Activated CD8-positive, alpha-beta memory T cell treated with anti-CD3 and anti-CD28 coated beads, Interleukin-2, amount 50 U/mL, for 24 hours (primary cell): ENCODE measurements around the gene ATP11A.

Source experiments
- DNase-seq: peaks from one replicate; pipeline ENCODE4 v3.0.0-alpha.2; 2020; ENCODE audit errors: extremely low read depth

The ATP11A gene

DNA sequence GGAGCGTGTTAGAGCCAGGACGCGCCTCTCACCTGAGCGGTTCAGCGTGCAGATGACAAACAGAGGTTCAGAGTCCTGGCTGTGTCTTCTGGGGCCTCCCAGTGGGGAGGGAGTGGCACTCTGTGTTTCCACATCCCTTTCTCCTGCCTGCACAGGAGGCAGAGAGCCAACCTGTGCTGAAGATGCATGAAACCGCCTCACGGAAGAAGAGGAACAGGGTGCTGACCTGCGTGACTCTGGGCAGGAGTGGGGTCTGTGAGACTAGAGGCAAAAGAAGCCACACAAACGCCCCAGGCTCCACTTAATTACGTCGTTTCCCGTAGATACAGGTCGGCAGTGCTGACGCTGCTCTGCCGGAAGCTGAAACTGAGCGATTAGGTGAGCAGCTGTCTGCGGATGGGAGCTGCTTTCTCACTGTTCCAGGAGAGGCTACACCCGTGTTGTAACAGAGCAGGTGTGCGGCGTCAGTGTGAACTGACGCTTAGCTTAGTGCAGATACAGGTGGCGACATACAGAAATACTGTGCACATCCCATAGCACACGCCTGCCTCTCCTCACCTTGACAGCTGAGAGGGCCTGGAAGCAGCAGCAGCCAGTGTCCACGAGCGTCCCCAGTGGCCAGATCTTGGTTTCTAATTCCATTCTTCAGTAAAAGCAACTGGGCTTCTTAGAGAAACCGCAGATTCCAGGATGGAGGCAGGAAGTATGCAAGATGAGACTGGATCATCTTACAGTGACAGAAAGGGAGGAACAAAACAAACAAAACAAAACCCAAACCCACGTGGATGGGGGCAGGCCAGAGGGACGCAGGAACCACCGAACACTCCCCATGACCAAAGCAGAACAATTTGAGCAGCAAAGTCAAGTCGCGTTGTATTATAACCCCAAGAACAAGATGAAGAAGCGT lies 241.4 kb downstream of the ATP11A start:
- no peak for DNase-seq

DNA sequence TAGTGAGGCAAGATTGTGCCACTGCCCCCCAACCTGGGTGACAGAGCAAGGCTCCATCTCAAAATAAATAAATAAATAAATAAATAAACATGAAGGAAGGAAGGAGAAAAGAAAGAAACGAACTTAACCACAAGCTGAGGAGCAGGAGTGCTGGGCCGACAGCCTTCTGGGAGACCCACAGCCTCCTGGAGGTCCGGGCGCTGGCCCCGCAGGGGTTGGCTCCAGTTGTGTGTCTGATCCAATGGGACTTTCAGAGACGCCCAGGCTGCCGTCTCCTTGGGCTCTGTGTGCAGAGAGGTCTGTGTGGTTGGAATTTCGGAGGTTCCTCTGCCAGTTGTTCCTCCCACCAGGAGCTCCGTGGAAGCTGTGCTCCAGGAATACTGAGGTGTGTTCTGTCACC lies 243.1 kb downstream of the ATP11A start:
- DNase-seq: no peak

DNA sequence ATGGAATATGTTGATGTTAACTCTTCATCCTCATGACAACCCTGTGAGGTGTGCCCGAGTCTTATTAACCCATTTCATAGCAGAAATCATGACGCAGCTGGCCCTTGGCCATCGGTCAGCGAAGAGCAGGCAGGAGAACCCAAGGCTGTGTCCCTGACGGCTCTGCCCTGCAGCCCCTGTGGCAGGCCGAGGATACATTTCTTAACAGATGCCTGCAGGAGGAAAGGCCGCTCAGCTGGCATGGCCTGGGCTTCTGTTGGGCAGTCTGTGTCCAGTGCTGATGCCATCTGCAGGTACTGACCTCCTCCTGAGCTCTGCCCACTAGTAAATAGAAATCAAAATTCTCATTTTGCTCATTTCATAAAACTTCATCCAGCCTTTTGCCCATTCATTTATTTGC lies 243.8 kb downstream of the ATP11A start:
- no peak for DNase-seq

DNA sequence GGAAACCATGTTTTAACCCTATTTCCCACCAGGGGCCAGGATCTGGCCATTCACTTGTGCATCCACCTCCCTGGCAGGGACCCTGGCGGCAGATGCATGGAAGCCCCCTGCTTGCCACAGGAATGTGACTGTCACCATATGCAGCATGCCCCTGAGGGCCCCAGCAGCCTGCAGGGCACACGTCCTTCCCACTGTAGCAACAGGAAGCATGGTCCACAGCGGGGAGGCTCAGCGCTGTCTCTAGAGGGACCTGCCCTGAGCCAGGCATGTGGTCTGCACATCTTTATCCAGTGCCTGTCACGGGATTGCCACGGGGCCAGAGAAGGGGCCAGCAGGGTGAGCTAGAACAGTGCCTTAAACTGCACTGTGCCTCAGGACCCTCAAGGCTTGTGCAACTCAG lies 244.2 kb downstream of the ATP11A start:
- no peak for DNase-seq
